ENCODE data around the gene FADD. TPM values are rescaled to one million over a fixed set of nuclear protein-coding genes. Genes with fewer than 3 reads are reported as not detected.

Gene FADD
- total RNA-seq, 4 donors from 2014 or later = 20.9 to 26.5 (median 23.5) TPM

DNA sequence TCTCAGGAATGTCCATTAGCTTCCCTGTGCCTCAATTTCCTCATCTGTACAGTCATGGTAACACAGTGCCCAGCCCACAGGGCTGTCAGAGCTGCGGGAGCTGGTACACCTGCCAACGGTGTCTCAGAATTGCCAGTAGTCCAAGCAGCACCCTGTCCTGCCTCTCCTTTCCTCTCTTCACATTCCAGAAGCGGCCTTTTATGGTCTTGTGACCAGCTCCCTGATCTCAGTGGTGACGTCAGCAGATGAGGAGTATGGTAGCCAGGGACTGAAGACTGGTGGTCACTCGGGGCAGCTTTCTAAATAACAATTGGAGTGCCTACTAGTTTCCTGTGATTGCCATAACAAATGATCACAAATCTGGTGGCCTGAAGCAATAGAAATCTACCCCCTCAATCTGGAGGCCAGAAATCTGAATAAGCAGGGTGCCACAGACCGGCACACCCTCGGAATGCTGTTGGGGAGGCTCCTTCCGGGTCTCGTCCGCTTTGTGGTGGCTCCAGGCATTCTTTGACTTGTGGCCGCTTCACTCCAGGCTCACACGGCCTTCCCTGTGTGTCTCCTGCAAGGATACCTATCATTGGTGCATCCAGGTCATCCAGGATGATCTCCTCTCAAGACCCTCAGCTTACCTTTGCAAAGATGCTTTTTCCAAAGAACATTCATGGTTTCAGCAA lies 2.1 kb downstream of the FADD start:
- Histone ChIP-seq H3K27ac (peak overlapping the region in 3 of 4 donors; percentile 91 to 96 (median 94)), H3K4me3 (peak overlapping the region in 1 of 4 donors; percentile 95), H3K4me1 (peaks cover 10 to 52% (median 17%) of the 10 kb centered on the region in 3 donors), H3K36me3 (peaks cover 0 to 52% (median 15%) of the 10 kb centered on the region in 3 donors), H3K27me3 (no peaks in the 10 kb centered on the region), H3K9me3 (no peaks in the 10 kb centered on the region)
- WGBS, 2 donors = 70 to 82% methylated on average over 9 to 12 of the region's 12 CpGs
- intact Hi-C loops (cut with DNase I) = no loop called here
- DNase-seq = no peak
- TF ChIP-seq POLR2A (IDR thresholded peaks at IDR 0.05) = no peak
- TF ChIP-seq, protein P1, sequence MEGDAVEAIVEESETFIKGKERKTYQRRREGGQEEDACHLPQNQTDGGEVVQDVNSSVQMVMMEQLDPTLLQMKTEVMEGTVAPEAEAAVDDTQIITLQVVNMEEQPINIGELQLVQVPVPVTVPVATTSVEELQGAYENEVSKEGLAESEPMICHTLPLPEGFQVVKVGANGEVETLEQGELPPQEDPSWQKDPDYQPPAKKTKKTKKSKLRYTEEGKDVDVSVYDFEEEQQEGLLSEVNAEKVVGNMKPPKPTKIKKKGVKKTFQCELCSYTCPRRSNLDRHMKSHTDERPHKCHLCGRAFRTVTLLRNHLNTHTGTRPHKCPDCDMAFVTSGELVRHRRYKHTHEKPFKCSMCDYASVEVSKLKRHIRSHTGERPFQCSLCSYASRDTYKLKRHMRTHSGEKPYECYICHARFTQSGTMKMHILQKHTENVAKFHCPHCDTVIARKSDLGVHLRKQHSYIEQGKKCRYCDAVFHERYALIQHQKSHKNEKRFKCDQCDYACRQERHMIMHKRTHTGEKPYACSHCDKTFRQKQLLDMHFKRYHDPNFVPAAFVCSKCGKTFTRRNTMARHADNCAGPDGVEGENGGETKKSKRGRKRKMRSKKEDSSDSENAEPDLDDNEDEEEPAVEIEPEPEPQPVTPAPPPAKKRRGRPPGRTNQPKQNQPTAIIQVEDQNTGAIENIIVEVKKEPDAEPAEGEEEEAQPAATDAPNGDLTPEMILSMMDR (IDR thresholded peaks at IDR 0.05) = no peak

DNA sequence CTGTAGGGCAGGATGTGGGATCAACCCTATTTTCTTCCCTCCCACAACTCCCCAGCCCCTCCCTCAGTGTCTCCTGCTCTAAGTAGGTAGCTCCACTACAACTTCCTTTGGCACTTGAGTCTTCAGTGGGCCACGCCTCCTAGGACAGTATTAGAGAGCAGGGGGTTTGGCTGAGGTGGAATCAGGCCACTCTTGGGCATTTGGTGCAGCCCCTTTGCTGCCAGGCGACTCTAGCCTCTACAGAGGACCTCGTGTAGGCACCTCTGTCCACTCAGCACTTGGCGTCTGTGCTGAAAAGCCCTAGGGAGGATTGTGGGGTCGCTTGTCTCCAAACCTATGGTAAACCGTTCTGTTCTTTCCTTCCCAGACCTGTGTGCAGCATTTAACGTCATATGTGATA lies 2.7 kb downstream of the FADD start:
- peaks cover 0 to 52% (median 15%) of the 10 kb centered on the region in 3 donors for H3K36me3 ChIP-seq
- intact Hi-C loops (cut with DNase I) = no loop called here
- H3K27ac ChIP-seq = no peak overlapping the region
- TF ChIP-seq, protein P1 (IDR thresholded peaks at IDR 0.05) = no peak
- no peak for TF ChIP-seq POLR2A (IDR thresholded peaks at IDR 0.05)
- peaks cover 10 to 52% (median 17%) of the 10 kb centered on the region in 3 donors for H3K4me1 ChIP-seq
- no peak overlapping the region for H3K4me3 ChIP-seq
- no peak for DNase-seq
- no peaks in the 10 kb centered on the region for H3K9me3 ChIP-seq
- no peaks in the 10 kb centered on the region for H3K27me3 ChIP-seq
- WGBS, 2 donors = 86% methylated on average over 4 of the region's 7 CpGs; no CpG with 5 or more reads in 1 of the 2 donors

DNA sequence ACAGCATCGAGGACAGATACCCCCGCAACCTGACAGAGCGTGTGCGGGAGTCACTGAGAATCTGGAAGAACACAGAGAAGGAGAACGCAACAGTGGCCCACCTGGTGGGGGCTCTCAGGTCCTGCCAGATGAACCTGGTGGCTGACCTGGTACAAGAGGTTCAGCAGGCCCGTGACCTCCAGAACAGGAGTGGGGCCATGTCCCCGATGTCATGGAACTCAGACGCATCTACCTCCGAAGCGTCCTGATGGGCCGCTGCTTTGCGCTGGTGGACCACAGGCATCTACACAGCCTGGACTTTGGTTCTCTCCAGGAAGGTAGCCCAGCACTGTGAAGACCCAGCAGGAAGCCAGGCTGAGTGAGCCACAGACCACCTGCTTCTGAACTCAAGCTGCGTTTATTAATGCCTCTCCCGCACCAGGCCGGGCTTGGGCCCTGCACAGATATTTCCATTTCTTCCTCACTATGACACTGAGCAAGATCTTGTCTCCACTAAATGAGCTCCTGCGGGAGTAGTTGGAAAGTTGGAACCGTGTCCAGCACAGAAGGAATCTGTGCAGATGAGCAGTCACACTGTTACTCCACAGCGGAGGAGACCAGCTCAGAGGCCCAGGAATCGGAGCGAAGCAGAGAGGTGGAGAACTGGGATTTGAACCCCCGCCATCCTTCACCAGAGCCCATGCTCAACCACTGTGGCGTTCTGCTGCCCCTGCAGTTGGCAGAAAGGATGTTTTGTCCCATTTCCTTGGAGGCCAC lies 3.3 kb downstream of the FADD start:
- no peaks in the 10 kb centered on the region for H3K27me3 ChIP-seq
- H3K36me3 ChIP-seq = peaks cover 0 to 52% (median 15%) of the 10 kb centered on the region in 3 donors
- WGBS, 2 donors = 96 to 100% methylated on average over 3 to 18 of the region's 22 CpGs
- no peak overlapping the region for H3K4me3 ChIP-seq
- TF ChIP-seq POLR2A (IDR thresholded peaks at IDR 0.05) = no peak
- TF ChIP-seq, protein P1 (IDR thresholded peaks at IDR 0.05) = no peak
- no peak overlapping the region for H3K27ac ChIP-seq
- DNase-seq = no peak
- intact Hi-C loops (cut with DNase I) = no loop called here
- peaks cover 10 to 52% (median 17%) of the 10 kb centered on the region in 3 donors for H3K4me1 ChIP-seq
- no peaks in the 10 kb centered on the region for H3K9me3 ChIP-seq

DNA sequence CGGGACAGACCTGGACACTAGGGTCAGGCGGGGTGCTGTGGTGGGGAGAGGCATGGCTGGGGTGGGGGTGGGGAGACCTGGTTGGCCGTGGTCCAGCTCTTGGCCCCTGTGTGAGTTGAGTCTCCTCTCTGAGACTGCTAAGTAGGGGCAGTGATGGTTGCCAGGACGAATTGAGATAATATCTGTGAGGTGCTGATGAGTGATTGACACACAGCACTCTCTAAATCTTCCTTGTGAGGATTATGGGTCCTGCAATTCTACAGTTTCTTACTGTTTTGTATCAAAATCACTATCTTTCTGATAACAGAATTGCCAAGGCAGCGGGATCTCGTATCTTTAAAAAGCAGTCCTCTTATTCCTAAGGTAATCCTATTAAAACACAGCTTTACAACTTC lies 3.9 kb downstream of the FADD start:
- H3K27me3 ChIP-seq = no peaks in the 10 kb centered on the region
- intact Hi-C loops (cut with DNase I) = no loop called here
- H3K9me3 ChIP-seq = no peaks in the 10 kb centered on the region
- peaks cover 0 to 52% (median 15%) of the 10 kb centered on the region in 3 donors for H3K36me3 ChIP-seq
- no peak for DNase-seq
- peaks cover 10 to 54% (median 17%) of the 10 kb centered on the region in 3 donors for H3K4me1 ChIP-seq
- TF ChIP-seq, protein P1 (IDR thresholded peaks at IDR 0.05) = no peak
- no peak for TF ChIP-seq POLR2A (IDR thresholded peaks at IDR 0.05)
- H3K27ac ChIP-seq = no peak overlapping the region
- 81 to 92% methylated on average over 4 to 6 of the region's 6 CpGs for WGBS, 2 donors
- H3K4me3 ChIP-seq = no peak overlapping the region

Data from esophagus squamous epithelium (tissue), 5 donors.